NCI-H1417 (cell line): Measurements from ENCODE around the gene GLOD5.

ENCODE experiments used
- DNase-seq, 3 experiments: peaks; one replicate each; lab custom pipeline; 2025; lab: John Stamatoyannopoulos, UW

GLOD5 gene

DNA sequence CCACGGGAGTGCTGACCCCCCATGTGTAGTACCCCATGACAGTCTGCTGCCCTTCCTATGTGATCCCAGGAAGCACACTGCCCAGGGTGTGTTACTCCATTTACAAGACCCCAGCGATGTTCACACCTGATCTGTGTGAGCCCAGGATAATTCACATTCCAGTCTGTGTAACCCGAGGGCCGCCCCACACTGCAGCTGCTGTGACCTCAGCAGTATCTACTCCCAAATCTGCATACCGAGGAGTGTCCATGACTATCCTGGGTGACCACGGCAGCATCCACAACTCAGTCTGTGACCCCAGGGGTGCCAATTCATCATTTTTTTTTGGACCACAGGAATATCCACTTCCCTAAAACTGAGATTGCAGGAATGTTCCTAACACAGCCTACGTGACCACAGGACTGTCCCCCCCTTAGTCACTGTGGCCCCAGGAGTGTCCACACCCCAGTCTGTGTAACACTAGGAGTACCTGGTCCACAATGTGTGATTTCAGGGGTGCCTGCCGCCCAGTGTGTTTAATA, 7.8 kb upstream of the GLOD5 start:
- DNase-seq, result no peak

DNA sequence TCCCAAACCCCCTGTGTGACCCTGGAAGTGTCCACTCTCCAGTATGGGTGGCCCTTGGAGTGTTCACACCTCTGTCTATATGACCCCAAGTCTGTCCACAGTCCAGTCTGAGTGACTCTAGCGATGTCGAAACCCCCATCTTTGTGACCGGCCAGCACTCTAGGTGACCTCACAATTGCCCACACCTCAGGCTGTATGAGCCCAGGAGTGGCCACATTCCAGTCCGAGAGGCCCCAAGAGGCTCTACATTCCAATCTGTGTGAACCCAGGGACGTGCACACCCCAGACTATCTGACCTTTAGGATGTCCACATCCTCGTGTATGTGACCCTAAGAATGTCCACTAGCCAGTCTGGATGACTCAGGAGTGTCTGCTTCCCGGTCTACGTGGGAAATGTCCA, 7.3 kb upstream of the GLOD5 start:
- no peak for DNase-seq

DNA sequence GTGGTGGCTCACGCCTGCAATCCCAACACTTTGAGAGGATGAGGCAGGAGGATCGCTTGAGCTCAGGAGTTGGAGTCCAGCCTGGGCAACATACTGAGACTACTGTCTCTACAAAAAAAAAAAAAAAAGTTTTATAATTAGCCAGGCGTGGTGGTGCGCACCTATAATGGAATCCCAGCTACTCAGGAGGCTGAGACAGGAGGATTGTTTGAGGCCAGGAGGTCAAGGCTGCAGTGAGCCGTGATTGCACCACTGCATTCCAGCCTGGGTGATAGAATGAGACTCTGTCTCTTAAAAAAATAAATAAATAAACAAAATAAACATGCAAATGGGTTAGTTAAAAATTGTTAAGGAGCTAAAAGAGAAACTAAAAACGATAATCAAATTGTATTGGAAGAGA, 7.7 kb downstream of the GLOD5 start:
- no peak for DNase-seq

DNA sequence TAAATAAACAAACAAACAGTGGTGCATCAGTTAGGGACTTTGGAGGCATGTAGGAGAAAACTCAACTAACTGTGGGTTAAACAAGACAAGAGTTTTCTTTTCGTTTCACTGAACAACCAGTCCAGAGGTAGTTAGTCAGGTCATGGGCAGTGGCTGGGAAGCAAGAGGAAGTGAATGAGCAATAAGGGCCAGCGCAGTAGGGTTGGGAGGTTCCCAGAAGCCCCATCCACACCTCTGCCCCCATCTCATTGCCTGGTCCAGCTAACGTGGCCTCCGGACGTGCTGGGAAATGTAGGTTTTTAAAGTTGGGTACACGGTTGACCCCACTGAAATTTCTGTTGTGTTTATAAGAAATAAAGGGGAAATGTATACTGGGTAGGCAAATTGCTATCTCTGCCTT, 8.7 kb downstream of the GLOD5 start:
- DNase-seq, result no peak

DNA sequence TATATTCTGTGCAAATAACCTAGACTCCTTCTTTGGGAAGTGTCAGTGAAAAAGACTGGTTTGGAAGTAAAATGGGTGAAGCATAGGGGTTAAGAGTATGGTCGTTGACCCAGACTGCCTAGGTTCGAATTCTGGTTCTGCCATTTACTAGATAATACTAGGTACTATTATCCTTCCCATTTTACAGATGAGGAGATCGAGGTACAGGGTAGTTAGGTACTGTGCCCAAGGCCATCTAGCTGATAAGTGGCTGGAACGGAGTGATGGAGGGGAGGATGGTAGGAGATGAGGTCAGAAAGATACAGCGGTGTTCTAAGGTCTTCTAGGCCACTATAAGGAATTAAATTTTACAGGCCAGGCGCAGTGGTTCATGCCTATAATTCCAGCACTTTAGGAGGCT, 11.1 kb downstream of the GLOD5 start:
- no peak for DNase-seq

DNA sequence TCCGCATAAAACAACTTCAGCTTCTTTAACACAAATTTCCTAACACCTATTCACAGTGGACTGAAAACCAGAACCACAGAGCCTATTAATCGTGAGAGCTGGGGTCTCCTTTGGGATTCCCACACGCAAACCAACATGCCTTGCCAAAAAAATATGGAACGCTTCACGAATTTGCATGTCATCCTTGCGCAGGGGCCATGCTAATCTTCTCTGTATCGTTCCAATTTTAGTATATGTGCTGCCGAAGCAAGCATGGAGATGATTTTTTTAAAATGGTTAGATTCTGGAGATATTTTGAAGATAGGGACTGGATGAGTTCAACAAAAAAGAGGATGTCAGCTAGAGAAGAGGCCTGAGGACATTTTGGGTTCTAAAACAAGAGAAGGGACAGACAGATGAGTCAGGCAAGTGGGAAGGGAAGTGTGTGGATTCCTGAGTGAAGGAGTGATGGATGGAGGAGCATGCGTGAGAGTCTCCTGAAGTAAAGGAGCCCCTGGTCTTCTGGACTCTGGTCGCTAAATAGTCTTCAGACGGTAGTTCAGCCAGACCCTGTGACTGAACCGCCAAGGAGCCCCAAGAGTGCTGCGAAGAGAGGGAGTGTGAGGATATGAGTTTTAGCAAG, 15.4 kb downstream of the GLOD5 start:
- DNase-seq, result no peak

DNA sequence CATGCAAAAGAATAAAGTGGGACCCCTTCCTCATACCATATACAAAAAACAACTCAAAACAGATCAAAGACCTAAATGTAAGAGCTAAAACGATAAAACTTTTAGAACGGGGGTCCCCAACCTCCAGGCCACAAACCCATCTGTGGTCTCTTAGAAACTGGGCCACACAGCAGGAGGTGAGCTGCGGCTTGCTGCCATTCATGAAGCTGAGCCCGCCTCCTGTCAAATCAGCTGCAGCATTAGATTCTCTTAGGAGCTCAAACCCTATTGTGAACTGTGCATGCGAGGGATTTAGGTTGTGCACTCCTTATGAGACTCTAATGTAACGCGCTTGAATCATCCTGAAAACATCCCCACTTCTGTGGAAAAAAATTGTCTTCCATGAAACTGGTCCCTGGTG, 17.9 kb downstream of the GLOD5 start:
- no peak for DNase-seq

DNA sequence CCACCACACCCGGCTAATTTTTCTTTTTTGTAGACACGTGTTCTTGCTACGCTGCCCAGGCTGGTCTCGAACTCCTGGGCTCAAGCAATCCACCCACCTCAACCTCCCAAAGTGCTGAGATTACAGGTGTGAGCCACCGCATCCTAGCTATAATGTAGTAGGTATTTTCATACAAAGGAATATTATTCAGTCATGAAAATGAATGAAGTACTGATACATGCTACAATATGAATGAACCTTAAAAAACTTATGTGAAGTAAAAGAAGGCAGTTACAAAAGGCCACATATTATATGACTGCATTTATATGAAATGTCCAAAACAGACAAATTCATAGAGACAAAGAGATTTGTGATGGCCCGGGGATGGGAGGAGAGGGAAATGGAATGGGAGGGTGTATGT, 20.2 kb downstream of the GLOD5 start:
- DNase-seq, result no peak

DNA sequence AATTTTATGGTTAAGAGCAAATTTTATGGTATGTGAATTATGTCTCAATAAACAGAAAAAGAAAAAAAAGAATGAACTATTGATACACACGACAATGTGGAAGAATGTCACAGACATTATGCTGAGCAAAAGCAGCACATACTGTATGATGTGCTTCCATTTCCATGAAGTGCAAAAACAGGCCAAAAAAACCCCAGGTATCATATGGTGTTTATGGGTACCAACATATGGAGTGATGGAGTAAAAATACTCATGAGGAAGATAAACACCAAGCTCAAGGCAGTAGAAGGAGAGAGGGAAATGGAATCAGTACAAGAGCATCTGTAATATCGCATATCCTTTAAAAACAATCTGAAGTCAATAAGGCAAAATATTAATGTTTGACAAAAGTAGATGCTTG, 20.7 kb downstream of the GLOD5 start:
- no peak for DNase-seq

DNA sequence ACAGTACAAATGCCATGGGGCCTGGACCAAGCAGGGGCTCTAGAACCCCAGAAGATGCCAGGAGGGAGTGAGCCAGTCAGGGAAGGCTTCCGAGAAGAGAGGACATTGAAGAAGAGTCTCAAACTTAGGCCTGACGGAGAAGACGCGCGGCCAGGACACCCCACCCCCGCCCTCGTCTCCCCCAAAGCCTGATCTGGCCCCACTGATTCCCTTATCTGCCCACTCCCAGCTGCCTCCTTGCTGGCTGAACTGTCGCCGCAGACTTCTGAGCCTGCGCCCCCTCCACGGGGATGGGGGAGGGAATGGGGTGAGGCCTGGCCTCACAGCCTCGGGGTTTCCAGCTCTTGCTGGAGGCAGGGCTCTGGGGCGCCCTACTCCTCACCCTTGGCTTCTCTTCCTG, 21.2 kb downstream of the GLOD5 start:
- DNase-seq, result no peak

DNA sequence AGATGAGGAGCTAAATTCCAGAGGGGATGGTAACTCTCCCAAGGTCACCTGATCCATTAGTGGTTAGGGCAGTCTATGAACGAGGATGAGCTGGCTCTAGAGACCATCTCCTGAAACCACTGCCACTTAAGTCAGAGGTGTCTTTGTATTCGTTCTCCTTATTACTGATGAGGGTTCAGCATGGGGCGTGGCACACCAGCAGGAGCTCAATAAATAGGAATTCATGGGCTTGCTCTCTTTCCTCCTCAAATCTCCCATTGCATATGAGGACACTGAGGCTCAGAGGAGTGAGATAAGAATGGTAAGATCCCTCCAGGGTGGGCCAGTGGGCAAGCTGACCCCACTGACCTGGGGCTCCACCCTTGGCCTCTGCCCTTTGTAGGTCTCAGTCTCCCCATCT, 23.2 kb downstream of the GLOD5 start:
- DNase-seq, result no peak

DNA sequence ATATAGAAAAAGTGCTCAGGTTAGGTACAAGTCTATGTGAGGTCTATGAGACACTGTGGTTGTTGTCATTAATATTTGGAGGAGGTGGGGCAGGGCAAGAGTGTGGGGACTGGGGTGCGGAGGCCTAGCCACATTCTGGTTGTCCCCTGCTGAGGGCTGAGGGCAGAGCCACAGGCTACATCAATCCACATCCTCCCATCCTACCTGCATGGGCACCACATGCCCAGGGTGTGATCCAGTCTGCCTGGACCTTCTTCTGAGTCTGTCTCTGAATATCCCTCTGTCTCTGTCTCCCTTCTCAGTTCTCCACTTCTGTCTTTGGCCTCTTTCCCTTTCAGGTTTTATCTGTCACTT, 23.6 kb downstream of the GLOD5 start:
- no peak for DNase-seq

DNA sequence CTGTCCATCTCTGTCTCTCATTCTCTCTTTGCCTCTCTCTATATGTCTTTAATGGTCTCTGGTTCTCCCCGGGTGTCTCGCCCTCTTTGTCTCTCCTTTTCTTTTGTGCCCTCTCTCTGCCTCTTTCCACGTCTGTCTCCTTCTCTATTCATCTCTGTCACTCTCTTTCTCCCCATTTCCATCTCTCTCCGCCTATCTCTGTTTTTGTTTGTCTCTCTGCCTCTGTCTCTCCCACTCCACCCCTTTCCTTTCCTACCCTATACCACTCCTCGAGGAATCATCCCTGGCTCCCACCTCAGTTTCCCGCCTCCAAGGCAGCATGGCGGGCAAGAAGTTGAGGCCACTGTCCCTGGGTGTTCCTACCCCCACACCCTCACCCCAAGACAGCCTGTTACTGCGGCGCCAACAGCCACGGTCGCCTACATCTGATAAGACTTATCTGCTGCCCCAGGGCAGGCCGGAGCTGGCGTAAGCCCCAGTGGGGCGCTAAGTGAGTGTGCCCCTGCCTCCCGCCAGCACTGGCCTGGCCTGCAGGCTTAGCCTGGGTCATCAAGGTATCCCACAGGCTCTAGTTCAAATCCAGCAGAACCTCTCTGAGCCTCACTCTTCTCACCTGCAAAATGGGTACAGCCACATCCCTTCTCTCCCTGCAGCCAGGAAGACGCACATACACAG, 24.1 kb downstream of the GLOD5 start:
- DNase-seq, result no peak

DNA sequence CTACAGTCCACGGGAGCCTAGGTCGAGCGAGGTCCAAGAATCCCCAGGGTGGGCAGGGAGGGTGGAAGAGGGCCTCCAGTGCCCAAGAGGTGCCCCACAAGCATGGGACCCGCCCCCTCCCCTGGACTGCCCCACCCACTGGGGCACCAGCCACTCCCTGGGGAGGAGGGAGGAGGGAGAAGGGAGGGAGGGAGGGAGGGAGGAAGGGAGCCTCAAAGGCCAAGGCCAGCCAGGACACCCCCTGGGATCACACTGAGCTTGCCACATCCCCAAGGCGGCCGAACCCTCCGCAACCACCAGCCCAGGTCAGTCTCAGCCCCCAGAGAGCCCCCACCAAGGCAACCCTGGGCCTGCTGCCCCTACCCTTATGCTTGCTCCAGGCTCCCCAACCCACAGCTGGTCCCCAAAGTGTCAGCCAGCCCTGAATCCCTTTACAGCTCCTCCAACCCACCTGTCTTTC, 24.8 kb downstream of the GLOD5 start, which contains the start of gene GATA1:
Gene GATA1 (plus strand): TSS at position 250 of the 460 bp plus-strand sequence. CDS start 4,520 bp downstream, outside the sequence.
- no peak for DNase-seq

DNA sequence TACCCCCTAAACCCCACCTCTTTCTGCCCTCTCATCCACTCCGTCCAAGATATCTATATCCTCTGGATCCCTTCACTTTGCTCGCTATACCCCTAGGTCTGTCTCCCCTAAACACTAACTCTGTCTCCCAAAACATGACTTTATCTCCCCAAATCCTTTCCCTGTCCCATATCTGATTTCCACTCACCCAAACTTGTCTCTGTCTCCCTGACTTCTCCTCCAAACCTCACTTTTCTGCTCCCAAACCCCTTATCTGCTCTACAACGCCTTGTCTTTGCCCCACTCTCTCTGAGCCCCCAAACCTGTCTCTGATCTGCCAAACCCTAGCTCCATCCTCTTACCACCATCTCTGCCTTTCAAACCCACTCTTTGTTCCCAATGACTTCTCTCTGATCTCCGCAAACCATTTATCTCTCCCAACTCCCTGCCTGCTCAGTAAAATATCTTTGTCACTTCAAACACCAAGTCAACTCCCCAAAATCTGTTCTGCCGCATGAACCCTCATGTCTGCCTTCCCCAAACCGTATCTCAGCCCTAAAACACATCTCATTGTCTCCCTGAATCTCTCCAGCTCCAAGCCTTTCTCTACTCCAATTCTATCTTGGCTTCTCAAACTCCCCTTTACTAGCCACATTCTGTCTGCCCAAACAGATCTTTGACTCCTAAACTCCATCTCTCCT, 25.4 kb downstream of the GLOD5 start:
- no peak for DNase-seq

DNA sequence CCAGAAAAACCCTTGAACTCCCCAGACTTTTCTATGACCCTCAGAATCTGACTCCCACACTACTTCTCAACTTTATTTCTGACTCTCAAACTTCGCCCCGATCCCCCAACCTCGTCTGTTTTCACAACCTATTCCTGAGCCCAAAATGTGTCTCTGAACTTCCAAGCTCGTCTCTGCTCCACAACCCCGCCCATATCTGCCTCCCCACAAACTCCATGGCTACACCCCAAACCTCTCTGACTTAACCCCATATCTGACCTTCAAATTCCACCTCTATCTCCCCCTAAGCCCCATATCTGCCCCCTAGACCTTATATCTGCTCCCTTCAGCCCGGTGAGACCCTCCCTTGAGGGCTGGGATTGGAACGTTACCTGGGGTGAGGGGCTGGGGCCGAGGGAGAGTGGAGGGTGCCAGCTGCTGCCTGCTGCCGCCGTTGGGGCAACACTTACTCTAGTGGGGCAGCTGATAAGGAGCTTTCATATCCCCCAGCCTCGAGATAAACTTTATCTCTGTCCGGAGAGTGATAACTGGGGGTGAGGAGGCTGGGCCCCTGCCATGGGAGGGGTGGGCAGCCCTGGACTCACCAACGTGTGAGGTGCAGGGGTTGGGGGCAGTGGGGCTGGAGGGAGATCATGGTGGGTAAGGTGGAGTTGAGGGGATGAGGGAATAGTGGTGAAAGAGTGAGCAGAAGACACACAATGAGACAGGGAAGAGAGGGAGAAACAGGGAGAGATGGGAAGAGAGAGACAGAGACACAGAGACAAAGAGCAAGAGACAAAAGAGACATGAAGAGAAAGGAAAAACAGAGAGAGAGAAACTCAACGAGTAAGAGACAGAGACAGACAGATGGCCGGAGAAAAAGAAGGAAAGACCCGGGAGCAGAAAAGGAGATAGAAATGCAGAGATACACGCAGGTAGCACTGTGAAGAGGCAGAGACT, 26.2 kb downstream of the GLOD5 start:
- DNase-seq, result no peak

DNA sequence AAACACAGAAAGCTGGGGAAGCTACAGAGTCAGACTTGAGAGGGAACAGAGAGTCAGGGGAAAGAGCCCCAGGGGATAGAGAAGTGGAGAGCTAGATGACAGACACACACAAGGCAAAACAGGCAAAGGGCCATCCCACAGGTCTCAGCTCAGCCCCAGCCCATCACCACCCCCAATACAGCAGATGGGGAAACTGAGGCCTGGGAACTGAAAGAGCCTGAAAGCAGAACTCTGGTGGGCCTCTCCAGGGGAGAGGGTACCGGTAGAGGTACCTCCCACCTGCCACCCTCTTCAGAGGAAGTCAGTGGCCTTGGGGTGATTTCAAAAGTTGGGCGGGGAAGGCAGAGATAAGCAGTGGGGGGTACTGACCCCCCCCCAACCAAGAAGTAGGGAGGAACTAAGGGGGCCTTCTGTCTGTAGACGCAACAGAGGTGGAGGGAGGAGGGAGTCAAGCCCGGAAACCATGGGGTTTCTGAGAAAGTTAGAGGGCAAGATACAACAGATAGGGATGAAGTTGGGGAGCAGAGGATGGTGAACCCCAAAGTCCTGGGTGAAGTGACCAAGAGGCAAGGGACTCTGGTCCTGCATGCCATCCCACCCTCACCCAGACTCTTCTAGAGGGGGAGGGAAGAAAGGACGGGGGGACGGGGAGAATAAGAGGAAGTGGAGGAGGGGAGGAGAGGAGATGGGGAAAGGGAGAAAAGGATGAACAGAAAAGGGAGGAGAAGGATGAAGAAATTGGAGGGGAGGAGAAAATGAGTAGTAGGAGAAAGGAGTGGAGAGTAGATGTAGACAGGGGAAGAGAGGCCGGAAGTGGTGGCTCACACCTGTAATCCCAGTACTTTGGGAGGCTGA, 28.0 kb downstream of the GLOD5 start:
- DNase-seq, result no peak

DNA sequence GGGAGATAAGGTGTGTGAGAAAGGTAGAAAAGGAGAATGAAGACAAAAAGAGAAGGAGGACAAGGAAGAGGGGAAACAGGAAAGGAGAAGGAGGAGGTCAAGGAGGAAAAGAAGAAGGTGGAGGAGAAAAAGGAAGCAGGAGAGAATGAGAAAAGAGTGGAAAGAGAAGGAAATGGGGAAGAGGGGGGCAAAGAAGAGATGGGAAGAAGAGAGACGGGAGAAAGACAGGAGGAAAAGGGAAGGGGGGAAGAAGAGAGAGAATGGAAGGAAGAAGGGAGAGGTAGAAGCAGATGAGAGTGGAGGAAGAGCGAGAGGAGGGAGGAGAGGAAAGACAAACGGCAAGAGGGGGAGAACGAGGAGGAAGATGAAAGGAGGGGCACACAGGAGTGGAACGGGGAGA, 28.9 kb downstream of the GLOD5 start:
- no peak for DNase-seq

DNA sequence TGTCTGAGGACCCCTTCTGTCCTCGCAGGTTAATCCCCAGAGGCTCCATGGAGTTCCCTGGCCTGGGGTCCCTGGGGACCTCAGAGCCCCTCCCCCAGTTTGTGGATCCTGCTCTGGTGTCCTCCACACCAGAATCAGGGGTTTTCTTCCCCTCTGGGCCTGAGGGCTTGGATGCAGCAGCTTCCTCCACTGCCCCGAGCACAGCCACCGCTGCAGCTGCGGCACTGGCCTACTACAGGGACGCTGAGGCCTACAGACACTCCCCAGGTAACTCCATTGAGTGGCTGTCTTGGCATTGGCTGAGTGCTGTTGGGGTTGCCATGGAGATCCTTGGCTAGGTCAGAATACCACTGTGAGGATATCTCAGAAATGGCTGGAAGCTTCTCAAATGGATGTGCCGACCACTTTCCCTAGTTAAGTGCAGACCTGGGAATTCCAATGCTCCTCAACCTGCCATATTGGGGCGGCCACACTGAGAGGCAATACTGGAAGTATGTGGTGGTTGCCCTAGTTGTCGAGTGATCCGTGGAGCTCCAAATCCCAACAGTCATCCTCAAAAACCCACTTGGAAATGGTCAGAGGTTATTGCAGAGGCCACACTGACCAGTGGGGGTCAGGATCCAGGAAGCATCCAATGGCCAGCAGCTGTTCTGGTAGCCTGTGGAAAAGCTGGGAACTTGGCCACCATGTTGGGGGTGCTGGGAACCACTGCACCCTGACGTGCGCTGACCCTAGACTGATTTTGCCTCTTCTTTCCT, 29.7 kb downstream of the GLOD5 start:
- DNase-seq, result no peak

DNA sequence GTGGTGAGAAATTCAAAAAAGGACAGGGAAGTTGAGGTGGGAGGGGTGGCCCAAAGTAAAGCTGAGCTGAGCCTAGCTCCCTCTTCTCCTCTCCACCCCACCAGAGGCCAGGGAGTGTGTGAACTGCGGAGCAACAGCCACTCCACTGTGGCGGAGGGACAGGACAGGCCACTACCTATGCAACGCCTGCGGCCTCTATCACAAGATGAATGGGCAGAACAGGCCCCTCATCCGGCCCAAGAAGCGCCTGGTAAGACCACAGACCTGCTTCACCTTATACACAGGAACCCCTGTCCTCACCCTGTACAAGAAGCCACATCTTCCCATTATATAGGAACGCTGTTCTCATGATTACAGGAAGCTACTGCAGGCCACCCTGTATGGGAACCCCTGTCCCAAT, 30.7 kb downstream of the GLOD5 start:
- DNase-seq, result no peak
